H9 (cell line): ENCODE results near the gene AKT3. TPM values are rescaled to one million over a fixed set of nuclear protein-coding genes. Genes with fewer than 3 reads are reported as not detected.

Experiments
- DNase-seq: peaks from one replicate; pipeline ENCODE4 v3.0.0-alpha.2; 2017
- H2AFZ ChIP-seq: one replicate; pipeline ENCODE4 v1.6.1; 2013; ENCODE audit warnings: mild to moderate bottlenecking, low read length, control low read depth, moderate library complexity
- H2AK5ac ChIP-seq: 2 replicates; pipeline ENCODE4 v1.6.1; 2013; ENCODE audit warnings: low read length, control low read depth, mixed read lengths; ENCODE audit not compliant: insufficient read length
- H2BK120ac ChIP-seq: one replicate; pipeline ENCODE4 v1.6.1; 2013; ENCODE audit warnings: low read depth, mild to moderate bottlenecking, low read length, control low read depth, inconsistent platforms; ENCODE audit not compliant: poor library complexity, severe bottlenecking
- H2BK12ac ChIP-seq: 2 replicates; pipeline ENCODE4 v1.6.1; 2013; ENCODE audit warnings: low read length, control low read depth, mixed read lengths, low read depth; ENCODE audit not compliant: insufficient read length
- H2BK15ac ChIP-seq: 2 replicates; pipeline ENCODE4 v1.6.1; 2013; ENCODE audit warnings: low read depth, low read length, control low read depth
- H2BK20ac ChIP-seq: one replicate; pipeline ENCODE4 v1.6.1; 2013; ENCODE audit warnings: low read depth, mild to moderate bottlenecking, low read length, control low read depth, inconsistent platforms; ENCODE audit not compliant: poor library complexity, severe bottlenecking
- H2BK5ac ChIP-seq: 2 replicates; pipeline ENCODE4 v1.6.1; 2013; ENCODE audit warnings: low read length, control low read depth, mixed read lengths; ENCODE audit not compliant: insufficient read length
- H3K14ac ChIP-seq: 2 replicates; pipeline ENCODE4 v1.6.1; 2013; ENCODE audit warnings: low read length, control low read depth; ENCODE audit not compliant: insufficient read depth
- H3K18ac ChIP-seq: 2 replicates; pipeline ENCODE4 v1.6.1; 2013; ENCODE audit warnings: low read depth, mild to moderate bottlenecking, mixed read lengths, low read length, control low read depth; ENCODE audit not compliant: insufficient read length
- H3K23ac ChIP-seq: 2 replicates; pipeline ENCODE4 v1.6.1; 2013; ENCODE audit warnings: low read length, control low read depth, mixed read lengths, low read depth; ENCODE audit not compliant: insufficient read length
- H3K23me2 ChIP-seq: 2 replicates; pipeline ENCODE4 v1.6.1; 2013; ENCODE audit warnings: low read depth, mild to moderate bottlenecking, mixed read lengths, low read length, control low read depth; ENCODE audit not compliant: insufficient read length, poor library complexity, severe bottlenecking
- H3K27ac ChIP-seq: 2 replicates; pipeline ENCODE4 v1.5.1; 2013; ENCODE audit warnings: low read length, control low read depth, mixed read lengths, low read depth; ENCODE audit not compliant: insufficient read length
- H3K27me3 ChIP-seq: 2 replicates; pipeline ENCODE4 v1.6.1; 2013; ENCODE audit warnings: low read length, control low read depth, inconsistent platforms; ENCODE audit not compliant: insufficient read depth
- H3K4ac ChIP-seq: 2 replicates; pipeline ENCODE4 v1.6.1; 2013; ENCODE audit warnings: low read depth, mild to moderate bottlenecking, control low read depth, inconsistent platforms, low read length, moderate library complexity
- H3K4me1 ChIP-seq: 2 replicates; pipeline ENCODE4 v1.6.1; 2013; ENCODE audit warnings: low read length, control low read depth, inconsistent platforms; ENCODE audit not compliant: insufficient read depth
- H3K4me2 ChIP-seq: 2 replicates; pipeline ENCODE4 v1.6.1; 2013; ENCODE audit warnings: low read length, control low read depth, mixed read lengths; ENCODE audit not compliant: insufficient read length, insufficient read depth
- H3K56ac ChIP-seq: 2 replicates; pipeline ENCODE4 v1.6.1; 2013; ENCODE audit warnings: low read depth, mild to moderate bottlenecking, mixed read lengths, low read length, control low read depth; ENCODE audit not compliant: insufficient read length
- H3K79me1 ChIP-seq: 2 replicates; pipeline ENCODE4 v1.6.1; 2013; ENCODE audit warnings: low read depth, mild to moderate bottlenecking, moderate library complexity, low read length, control low read depth, inconsistent platforms; ENCODE audit not compliant: insufficient read depth, poor library complexity, severe bottlenecking
- H3K79me2 ChIP-seq: 2 replicates; pipeline ENCODE4 v1.6.1; 2013; ENCODE audit warnings: low read length, control low read depth, inconsistent platforms; ENCODE audit not compliant: insufficient read depth
- H3K9ac ChIP-seq: 2 replicates; pipeline ENCODE4 v1.6.1; 2013; ENCODE audit warnings: low read length, control low read depth, mixed read lengths; ENCODE audit not compliant: insufficient read length; ENCODE audit errors: extremely low read depth
- H3K9me3 ChIP-seq: one replicate; pipeline ENCODE4 v1.6.1; 2013; ENCODE audit warnings: low read depth, low read length, inconsistent platforms; ENCODE audit not compliant: control insufficient read depth
- H3T11ph ChIP-seq: one replicate; pipeline ENCODE4 v1.6.1; 2013; ENCODE audit warnings: mild to moderate bottlenecking, low read length, control low read depth, inconsistent platforms
- H4K20me1 ChIP-seq: one replicate; pipeline ENCODE4 v1.6.1; 2013; ENCODE audit not compliant: control insufficient read depth, insufficient read length, insufficient read depth
- H4K5ac ChIP-seq: 2 replicates; pipeline ENCODE4 v1.6.1; 2013; ENCODE audit warnings: low read depth, mild to moderate bottlenecking, mixed read lengths, low read length, control low read depth; ENCODE audit not compliant: insufficient read length
- H4K8ac ChIP-seq: replicated peaks from 2 replicates; pipeline ENCODE4 v1.6.1; 2013; ENCODE audit warnings: low read length, control low read depth, mixed read lengths, low read depth; ENCODE audit not compliant: insufficient read length
- H4K91ac ChIP-seq: 2 replicates; pipeline ENCODE4 v1.6.1; 2013; ENCODE audit warnings: low read depth, mild to moderate bottlenecking, moderate library complexity, mixed read lengths, low read length, control low read depth; ENCODE audit not compliant: insufficient read length
- H3K27ac Mint-ChIP-seq, 3 experiments: 2 replicates in 2 of 3; 3 replicates in 1 of 3; pipeline ENCODE4 v1.8.0; 2020 to 2021; ENCODE audit warnings: mixed read lengths in 3 of 3, mild to moderate bottlenecking in 1 of 3, moderate library complexity in 1 of 3
- H3K27me3 Mint-ChIP-seq: 2 replicates; pipeline ENCODE4 v1.8.0; 2021; ENCODE audit warnings: low read depth, mild to moderate bottlenecking, moderate library complexity, mixed read lengths
- H3K36me3 Mint-ChIP-seq, 3 experiments: 2 replicates in 2 of 3; 3 replicates in 1 of 3; pipeline ENCODE4 v1.8.0; 2020 to 2021; ENCODE audit warnings: low read depth in 3 of 3, mixed read lengths in 3 of 3; ENCODE audit not compliant: insufficient read depth in 1 of 3
- H3K4me1 Mint-ChIP-seq, 2 experiments: 2 replicates each; pipeline ENCODE4 v1.8.0; 2020; ENCODE audit warnings: mixed read lengths in 2 of 2
- H3K4me3 Mint-ChIP-seq, 2 experiments: 2 replicates in 1 of 2; 3 replicates in 1 of 2; pipeline ENCODE4 v1.8.0; 2020 to 2021; ENCODE audit warnings: mild to moderate bottlenecking in 2 of 2, mixed read lengths in 2 of 2, moderate library complexity in 1 of 2
- H3K9me3 Mint-ChIP-seq, 2 experiments: 2 replicates in 1 of 2; 3 replicates in 1 of 2; pipeline ENCODE4 v1.8.0; 2020; ENCODE audit warnings: mild to moderate bottlenecking in 2 of 2, mixed read lengths in 2 of 2, moderate library complexity in 1 of 2
- CTCF ChIP-seq: fragments of 200-600 bp; sonication (generic); conservative IDR thresholded peaks from 3 replicates; pipeline ENCODE4 v1.8.0; 2021; ENCODE audit warnings: antibody characterized with exemption, mild to moderate bottlenecking
- WGBS: extraction: QIAGEN DNeasy Blood & Tissue Kit; methylation state at CpG from one replicate; pipeline ENCODE4 v1.1.7; 2013; ENCODE audit warnings: missing lambda C conversion rate, low lambda C conversion rate, mixed read lengths; ENCODE audit not compliant: insufficient read length; ENCODE audit errors: extremely low coverage; 5-methylcytosine and 5-hydroxymethylcytosine counted together
- total RNA-seq: library from RNA; stranded (reverse); gene quantifications from 2 replicates; pipeline ENCODE4 v1.2.1, GENCODE V29; 2021

AKT3 gene
- total RNA-seq, 1 experiment from 2014 or later = 27.8 TPM

- H3K18ac ChIP-seq = peak overlapping the region; percentile 86
- no peak for TF ChIP-seq CTCF
These were observed 611 bp upstream of the AKT3 start for GRCh38 chr1:243850452-243851256.

More at GRCh38 chr1:243850452-243851256, 611 bp upstream of the AKT3 start:
- Histone ChIP-seq H2BK120ac (no peak overlapping the region), H3K4me2 (peak overlapping the region; percentile 45), H3K79me2 (no peaks in the 10 kb centered on the region; the same call in 1 of the 2 replicates), H4K91ac (no peak overlapping the region), H4K5ac (no peak overlapping the region), H4K20me1 (no peaks in the 10 kb centered on the region), H3K9ac (peak overlapping the region; percentile 61), H3K4me1 (no peaks in the 10 kb centered on the region), H2BK5ac (no peak overlapping the region), H3K27me3 (no peaks in the 10 kb centered on the region), H3K23me2 (no peaks in the 10 kb centered on the region), H4K8ac (no peak overlapping the region), H2BK12ac (no peak overlapping the region), H2BK15ac (no peak overlapping the region), H3K9me3 (no peaks in the 10 kb centered on the region), H2BK20ac (no peak overlapping the region), H3K4ac (no peak overlapping the region), H3K79me1 (no peaks in the 10 kb centered on the region), H3K27ac (no peak overlapping the region), H2AK5ac (no peak overlapping the region), H3T11ph (no peak overlapping the region), H3K23ac (no peak overlapping the region), H3K14ac (peak overlapping the region; percentile 91), H2AFZ (no peak overlapping the region), H3K56ac (no peak overlapping the region)
- Mint-ChIP-seq H3K9me3 (no peaks in the 10 kb centered on the region; a peak in 2 of 5 replicates), H3K4me1 (peaks cover 18 to 20% of the 10 kb centered on the region in 2 experiments), H3K36me3 (peaks cover 0 to 4% (median 2%) of the 10 kb centered on the region in 3 experiments; a peak in 1 of 7 replicates), H3K27ac (peak overlapping the region; percentile 95 to 100 (median 97)), H3K27me3 (peaks cover 13% of the 10 kb centered on the region), H3K4me3 (peak overlapping the region; percentile 92 to 96)
- peak; percentile 86 for DNase-seq
- no CpG with 5 or more reads among the region's 92 CpGs for WGBS
